HepG2 (cell line): Measurements from ENCODE around the gene GZMA.

Experiments
- EP300 ChIP-seq, 3 experiments: sonication (generic) in 1 of 3; formaldehyde crosslinking in 1 of 3; IDR thresholded peaks; 2 replicates each; pipeline versions ENCODE4 v1.5.1 to v1.6.1; 2011 to 2020; ENCODE audit warnings: low read depth in 2 of 3, low read length in 2 of 3, borderline replicate concordance in 1 of 3, improper control_type of control experiment in 1 of 3, mild to moderate bottlenecking in 1 of 3, missing genetic modification reagents in 1 of 3, moderate library complexity in 1 of 3
- JUNB ChIP-seq: sonication (generic); formaldehyde crosslinking; IDR thresholded peaks from 2 replicates; pipeline ENCODE4 v1.8.0; 2022; ENCODE audit warnings: missing genetic modification reagents, mild to moderate bottlenecking, borderline replicate concordance
- JUND ChIP-seq: sonication (generic); formaldehyde crosslinking; IDR thresholded peaks from 2 replicates; pipeline ENCODE4 v1.8.0; 2022; ENCODE audit warnings: mild to moderate bottlenecking, missing genetic modification reagents
- KDM5B ChIP-seq: sonication (generic); formaldehyde crosslinking; IDR thresholded peaks from 2 replicates; pipeline ENCODE4 v1.4.0; 2020; ENCODE audit warnings: missing genetic modification reagents, mild to moderate bottlenecking, borderline replicate concordance
- PCBP1 ChIP-seq: fragments of 200-400 bp; formaldehyde crosslinking; IDR thresholded peaks from 2 replicates; pipeline ENCODE4 v1.6.1; 2017; ENCODE audit warnings: mild to moderate bottlenecking, low read depth, low read length, borderline replicate concordance
- RFX5 ChIP-seq: IDR thresholded peaks from 2 replicates; pipeline ENCODE4 v1.6.1; 2011; ENCODE audit warnings: low read depth, low read length, improper control_type of control experiment
- ZNF20 ChIP-seq: sonication (generic); formaldehyde crosslinking; IDR thresholded peaks from 2 replicates; pipeline ENCODE4 v1.4.0; 2020; ENCODE audit warnings: mild to moderate bottlenecking, moderate library complexity, missing genetic modification reagents
- ZNF510 ChIP-seq: sonication (generic); formaldehyde crosslinking; IDR thresholded peaks from 2 replicates; pipeline ENCODE4 v1.4.0; 2020; ENCODE audit warnings: low read depth, mild to moderate bottlenecking, missing genetic modification reagents
- ZNF780A ChIP-seq: sonication (generic); formaldehyde crosslinking; IDR thresholded peaks from 2 replicates; pipeline ENCODE4 v1.8.0; 2022; ENCODE audit warnings: mild to moderate bottlenecking, missing genetic modification reagents, moderate library complexity
- TF ChIP-seq, protein P1 (sequence below): sonication (generic); formaldehyde crosslinking; IDR thresholded peaks from 2 replicates; pipeline ENCODE4 v1.5.0; 2020; ENCODE audit warnings: mild to moderate bottlenecking, missing genetic modification reagents, moderate library complexity
- TF ChIP-seq, protein P2 (sequence below): sonication (generic); formaldehyde crosslinking; IDR thresholded peaks from 2 replicates; pipeline ENCODE4 v1.5.1; 2020; ENCODE audit warnings: mild to moderate bottlenecking, missing genetic modification reagents, moderate library complexity
- TF ChIP-seq, protein P3 (sequence below), 2 experiments: sonication (generic) in 1 of 2; formaldehyde crosslinking in 1 of 2; IDR thresholded peaks; 2 replicates each; pipeline versions ENCODE4 v1.5.1 to v1.6.1; 2011 to 2020; ENCODE audit warnings: borderline replicate concordance in 1 of 2, low read depth in 1 of 2, low read length in 1 of 2, mild to moderate bottlenecking in 1 of 2, missing genetic modification reagents in 1 of 2, moderate library complexity in 1 of 2
- TF ChIP-seq, protein P4 (sequence below): sonication (generic); formaldehyde crosslinking; IDR thresholded peaks from 2 replicates; pipeline ENCODE4 v1.4.0; 2020; ENCODE audit warnings: low read depth, mild to moderate bottlenecking, missing genetic modification reagents
- TF ChIP-seq, protein P5 (sequence below): IDR thresholded peaks from 2 replicates; pipeline ENCODE4 v1.6.1; 2012; ENCODE audit warnings: low read length, improper control_type of control experiment

DNA sequence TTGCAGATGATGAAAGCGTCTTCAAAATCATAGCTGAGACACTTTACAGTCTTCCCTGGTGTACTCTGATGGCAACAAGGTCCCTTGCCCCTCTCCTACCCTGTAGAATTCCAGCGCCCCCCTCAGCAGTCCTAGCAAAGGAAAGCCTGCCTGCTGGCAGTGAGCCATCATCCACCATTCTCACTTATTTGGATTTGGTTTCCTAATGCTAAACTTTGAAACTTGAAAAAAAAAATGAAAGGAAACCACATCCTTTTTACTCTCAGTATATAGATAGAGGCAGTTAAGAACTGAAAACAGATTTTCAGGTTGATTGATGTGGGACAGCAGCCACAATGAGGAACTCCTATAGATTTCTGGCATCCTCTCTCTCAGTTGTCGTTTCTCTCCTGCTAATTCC, at the start of gene GZMA:
- TF ChIP-seq JUNB (no peak), ZNF20 (no peak), ZNF780A (CRISPR knock-in tag) (no peak), EP300 (IDR thresholded peaks at IDR 0.05; ENCODE audit: low read depth in 2 of 2, low read length in 2 of 2) (no peak), EP300 (CRISPR knock-in tag; IDR thresholded peaks at IDR 0.05; ENCODE audit: borderline replicate concordance) (no peak), KDM5B (CRISPR knock-in tag) (no peak), JUND (CRISPR knock-in tag) (no peak), RFX5 (no peak), ZNF510 (CRISPR knock-in tag) (no peak), PCBP1 (no peak)
- TF ChIP-seq, protein P1, sequence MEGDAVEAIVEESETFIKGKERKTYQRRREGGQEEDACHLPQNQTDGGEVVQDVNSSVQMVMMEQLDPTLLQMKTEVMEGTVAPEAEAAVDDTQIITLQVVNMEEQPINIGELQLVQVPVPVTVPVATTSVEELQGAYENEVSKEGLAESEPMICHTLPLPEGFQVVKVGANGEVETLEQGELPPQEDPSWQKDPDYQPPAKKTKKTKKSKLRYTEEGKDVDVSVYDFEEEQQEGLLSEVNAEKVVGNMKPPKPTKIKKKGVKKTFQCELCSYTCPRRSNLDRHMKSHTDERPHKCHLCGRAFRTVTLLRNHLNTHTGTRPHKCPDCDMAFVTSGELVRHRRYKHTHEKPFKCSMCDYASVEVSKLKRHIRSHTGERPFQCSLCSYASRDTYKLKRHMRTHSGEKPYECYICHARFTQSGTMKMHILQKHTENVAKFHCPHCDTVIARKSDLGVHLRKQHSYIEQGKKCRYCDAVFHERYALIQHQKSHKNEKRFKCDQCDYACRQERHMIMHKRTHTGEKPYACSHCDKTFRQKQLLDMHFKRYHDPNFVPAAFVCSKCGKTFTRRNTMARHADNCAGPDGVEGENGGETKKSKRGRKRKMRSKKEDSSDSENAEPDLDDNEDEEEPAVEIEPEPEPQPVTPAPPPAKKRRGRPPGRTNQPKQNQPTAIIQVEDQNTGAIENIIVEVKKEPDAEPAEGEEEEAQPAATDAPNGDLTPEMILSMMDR (CRISPR knock-in tag) = no peak
- TF ChIP-seq, protein P2, sequence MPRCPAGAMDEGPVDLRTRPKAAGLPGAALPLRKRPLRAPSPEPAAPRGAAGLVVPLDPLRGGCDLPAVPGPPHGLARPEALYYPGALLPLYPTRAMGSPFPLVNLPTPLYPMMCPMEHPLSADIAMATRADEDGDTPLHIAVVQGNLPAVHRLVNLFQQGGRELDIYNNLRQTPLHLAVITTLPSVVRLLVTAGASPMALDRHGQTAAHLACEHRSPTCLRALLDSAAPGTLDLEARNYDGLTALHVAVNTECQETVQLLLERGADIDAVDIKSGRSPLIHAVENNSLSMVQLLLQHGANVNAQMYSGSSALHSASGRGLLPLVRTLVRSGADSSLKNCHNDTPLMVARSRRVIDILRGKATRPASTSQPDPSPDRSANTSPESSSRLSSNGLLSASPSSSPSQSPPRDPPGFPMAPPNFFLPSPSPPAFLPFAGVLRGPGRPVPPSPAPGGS = no peak
- TF ChIP-seq, protein P3, sequence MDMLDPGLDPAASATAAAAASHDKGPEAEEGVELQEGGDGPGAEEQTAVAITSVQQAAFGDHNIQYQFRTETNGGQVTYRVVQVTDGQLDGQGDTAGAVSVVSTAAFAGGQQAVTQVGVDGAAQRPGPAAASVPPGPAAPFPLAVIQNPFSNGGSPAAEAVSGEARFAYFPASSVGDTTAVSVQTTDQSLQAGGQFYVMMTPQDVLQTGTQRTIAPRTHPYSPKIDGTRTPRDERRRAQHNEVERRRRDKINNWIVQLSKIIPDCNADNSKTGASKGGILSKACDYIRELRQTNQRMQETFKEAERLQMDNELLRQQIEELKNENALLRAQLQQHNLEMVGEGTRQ (IDR thresholded peaks at IDR 0.05; ENCODE audit: low read depth, low read length) = no peak
- TF ChIP-seq, protein P3 (CRISPR knock-in tag; IDR thresholded peaks at IDR 0.05; ENCODE audit: borderline replicate concordance) = no peak
- TF ChIP-seq, protein P4, sequence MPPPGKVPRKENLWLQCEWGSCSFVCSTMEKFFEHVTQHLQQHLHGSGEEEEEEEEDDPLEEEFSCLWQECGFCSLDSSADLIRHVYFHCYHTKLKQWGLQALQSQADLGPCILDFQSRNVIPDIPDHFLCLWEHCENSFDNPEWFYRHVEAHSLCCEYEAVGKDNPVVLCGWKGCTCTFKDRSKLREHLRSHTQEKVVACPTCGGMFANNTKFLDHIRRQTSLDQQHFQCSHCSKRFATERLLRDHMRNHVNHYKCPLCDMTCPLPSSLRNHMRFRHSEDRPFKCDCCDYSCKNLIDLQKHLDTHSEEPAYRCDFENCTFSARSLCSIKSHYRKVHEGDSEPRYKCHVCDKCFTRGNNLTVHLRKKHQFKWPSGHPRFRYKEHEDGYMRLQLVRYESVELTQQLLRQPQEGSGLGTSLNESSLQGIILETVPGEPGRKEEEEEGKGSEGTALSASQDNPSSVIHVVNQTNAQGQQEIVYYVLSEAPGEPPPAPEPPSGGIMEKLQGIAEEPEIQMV (CRISPR knock-in tag) = no peak
- TF ChIP-seq, protein P5, sequence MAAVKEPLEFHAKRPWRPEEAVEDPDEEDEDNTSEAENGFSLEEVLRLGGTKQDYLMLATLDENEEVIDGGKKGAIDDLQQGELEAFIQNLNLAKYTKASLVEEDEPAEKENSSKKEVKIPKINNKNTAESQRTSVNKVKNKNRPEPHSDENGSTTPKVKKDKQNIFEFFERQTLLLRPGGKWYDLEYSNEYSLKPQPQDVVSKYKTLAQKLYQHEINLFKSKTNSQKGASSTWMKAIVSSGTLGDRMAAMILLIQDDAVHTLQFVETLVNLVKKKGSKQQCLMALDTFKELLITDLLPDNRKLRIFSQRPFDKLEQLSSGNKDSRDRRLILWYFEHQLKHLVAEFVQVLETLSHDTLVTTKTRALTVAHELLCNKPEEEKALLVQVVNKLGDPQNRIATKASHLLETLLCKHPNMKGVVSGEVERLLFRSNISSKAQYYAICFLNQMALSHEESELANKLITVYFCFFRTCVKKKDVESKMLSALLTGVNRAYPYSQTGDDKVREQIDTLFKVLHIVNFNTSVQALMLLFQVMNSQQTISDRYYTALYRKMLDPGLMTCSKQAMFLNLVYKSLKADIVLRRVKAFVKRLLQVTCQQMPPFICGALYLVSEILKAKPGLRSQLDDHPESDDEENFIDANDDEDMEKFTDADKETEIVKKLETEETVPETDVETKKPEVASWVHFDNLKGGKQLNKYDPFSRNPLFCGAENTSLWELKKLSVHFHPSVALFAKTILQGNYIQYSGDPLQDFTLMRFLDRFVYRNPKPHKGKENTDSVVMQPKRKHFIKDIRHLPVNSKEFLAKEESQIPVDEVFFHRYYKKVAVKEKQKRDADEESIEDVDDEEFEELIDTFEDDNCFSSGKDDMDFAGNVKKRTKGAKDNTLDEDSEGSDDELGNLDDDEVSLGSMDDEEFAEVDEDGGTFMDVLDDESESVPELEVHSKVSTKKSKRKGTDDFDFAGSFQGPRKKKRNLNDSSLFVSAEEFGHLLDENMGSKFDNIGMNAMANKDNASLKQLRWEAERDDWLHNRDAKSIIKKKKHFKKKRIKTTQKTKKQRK = no peak
